ENCODE data around the gene ZFYVE26. TPM values are rescaled to one million over a fixed set of nuclear protein-coding genes. Genes with fewer than 3 reads are reported as not detected.
"Not testable (repeated sequence)": the region's sequence is repeated elsewhere in the genome, so short reads cannot be mapped to it uniquely, and the experiment has no call there.

Gene ZFYVE26
- total RNA-seq, 1 experiment from 2014 or later: 19.9 TPM

DNA sequence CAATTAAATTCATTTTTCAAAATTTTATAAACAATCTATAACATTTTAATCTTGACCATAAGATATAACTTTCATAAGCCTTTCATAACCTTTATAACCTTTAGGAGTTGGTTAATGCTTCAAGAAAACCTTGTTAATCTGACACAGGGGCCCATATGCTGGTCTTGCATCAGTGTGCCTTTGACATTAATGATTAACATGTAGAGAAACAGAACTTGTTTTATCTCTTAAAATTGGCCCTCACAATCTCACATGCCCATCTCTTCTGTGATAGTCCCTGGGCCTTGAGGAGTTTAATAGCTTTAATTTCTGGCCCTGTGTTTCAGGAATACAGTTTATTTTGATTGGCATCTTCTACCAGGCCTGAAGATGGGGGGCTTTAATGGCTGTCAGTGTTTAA is 107.0 kb downstream of the ZFYVE26 start:
- not testable (repeated sequence) for H2BK120ac ChIP-seq (ENCODE audit: low read depth, low read length, poor library complexity, severe bottlenecking); H3K14ac ChIP-seq (ENCODE audit: insufficient read depth, low read length); H4K8ac ChIP-seq (replicated peaks; ENCODE audit: insufficient read length, low read depth, low read length); DNase-seq; H2BK5ac ChIP-seq (ENCODE audit: insufficient read length, low read length); H3K27ac ChIP-seq (ENCODE audit: insufficient read length, low read depth, low read length); H2BK15ac ChIP-seq (ENCODE audit: low read depth, low read length); H2AFZ ChIP-seq (ENCODE audit: low read length); H3K4me3 Mint-ChIP-seq; H3K4me1 ChIP-seq (ENCODE audit: insufficient read depth, low read length); H3K18ac ChIP-seq (ENCODE audit: insufficient read length, low read depth, low read length); H2BK12ac ChIP-seq (ENCODE audit: insufficient read length, low read depth, low read length); H3K9ac ChIP-seq (ENCODE audit: extremely low read depth, insufficient read length, low read length); H3T11ph ChIP-seq (ENCODE audit: low read length); H2BK20ac ChIP-seq (ENCODE audit: low read depth, low read length, poor library complexity, severe bottlenecking); H2AK5ac ChIP-seq (ENCODE audit: insufficient read length, low read length); H3K27me3 ChIP-seq (ENCODE audit: insufficient read depth, low read length); H3K27me3 Mint-ChIP-seq (ENCODE audit: low read depth); H4K91ac ChIP-seq (ENCODE audit: insufficient read length, low read depth, low read length); H3K4me2 ChIP-seq (ENCODE audit: insufficient read depth, insufficient read length, low read length); H4K5ac ChIP-seq (ENCODE audit: insufficient read length, low read depth, low read length); H3K79me1 ChIP-seq (ENCODE audit: insufficient read depth, low read depth, low read length, poor library complexity, severe bottlenecking); H3K56ac ChIP-seq (ENCODE audit: insufficient read length, low read depth, low read length); H3K79me2 ChIP-seq (ENCODE audit: insufficient read depth, low read length); H3K27ac Mint-ChIP-seq; H3K4me1 Mint-ChIP-seq; H4K20me1 ChIP-seq (ENCODE audit: control insufficient read depth, insufficient read depth, insufficient read length); H3K23me2 ChIP-seq (ENCODE audit: insufficient read length, low read depth, low read length, poor library complexity, severe bottlenecking); H3K23ac ChIP-seq (ENCODE audit: insufficient read length, low read depth, low read length); H3K4ac ChIP-seq (ENCODE audit: low read depth, low read length)
- Mint-ChIP-seq H3K9me3 (peaks cover 46 to 52% of the 10 kb centered on the region in 2 experiments), H3K36me3 (ENCODE audit: insufficient read depth in 1 of 3, low read depth in 3 of 3) (peaks cover 4 to 14% (median 5%) of the 10 kb centered on the region in 3 experiments; a peak in 6 of 7 replicates)
- H3K9me3 ChIP-seq (ENCODE audit: control insufficient read depth, low read depth, low read length): peaks cover 13% of the 10 kb centered on the region

Measured in H9 (cell line).